ENCODE results near the gene ADAMTS16.

DNA sequence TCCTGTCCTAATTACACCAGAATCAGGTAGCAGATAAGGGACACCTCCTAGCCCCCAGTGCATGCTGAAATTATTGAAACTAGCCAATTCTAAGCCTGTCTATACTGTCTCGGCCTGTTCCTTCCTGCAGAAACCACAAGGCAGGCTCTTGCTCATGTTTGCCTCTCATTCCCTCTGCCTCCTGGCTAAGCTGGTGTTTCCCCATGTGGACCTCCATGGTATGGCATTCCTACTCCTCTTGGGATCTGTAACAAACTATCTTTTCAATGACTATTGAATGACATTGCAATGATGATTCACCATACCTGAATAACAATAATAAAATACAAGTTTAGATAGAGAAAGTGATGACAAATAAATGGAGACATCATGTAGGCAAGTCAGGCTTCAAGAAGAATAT is 35.6 kb upstream of the ADAMTS16 start:
- TF ChIP-seq, protein P1, sequence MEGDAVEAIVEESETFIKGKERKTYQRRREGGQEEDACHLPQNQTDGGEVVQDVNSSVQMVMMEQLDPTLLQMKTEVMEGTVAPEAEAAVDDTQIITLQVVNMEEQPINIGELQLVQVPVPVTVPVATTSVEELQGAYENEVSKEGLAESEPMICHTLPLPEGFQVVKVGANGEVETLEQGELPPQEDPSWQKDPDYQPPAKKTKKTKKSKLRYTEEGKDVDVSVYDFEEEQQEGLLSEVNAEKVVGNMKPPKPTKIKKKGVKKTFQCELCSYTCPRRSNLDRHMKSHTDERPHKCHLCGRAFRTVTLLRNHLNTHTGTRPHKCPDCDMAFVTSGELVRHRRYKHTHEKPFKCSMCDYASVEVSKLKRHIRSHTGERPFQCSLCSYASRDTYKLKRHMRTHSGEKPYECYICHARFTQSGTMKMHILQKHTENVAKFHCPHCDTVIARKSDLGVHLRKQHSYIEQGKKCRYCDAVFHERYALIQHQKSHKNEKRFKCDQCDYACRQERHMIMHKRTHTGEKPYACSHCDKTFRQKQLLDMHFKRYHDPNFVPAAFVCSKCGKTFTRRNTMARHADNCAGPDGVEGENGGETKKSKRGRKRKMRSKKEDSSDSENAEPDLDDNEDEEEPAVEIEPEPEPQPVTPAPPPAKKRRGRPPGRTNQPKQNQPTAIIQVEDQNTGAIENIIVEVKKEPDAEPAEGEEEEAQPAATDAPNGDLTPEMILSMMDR (conservative IDR thresholded peaks at IDR 0.05; ENCODE audit: low read depth, low read length): no peak
- no peak for TF ChIP-seq EZH2 (IDR thresholded peaks at IDR 0.05; ENCODE audit: borderline replicate concordance, low read depth, low read length, poor library complexity, severe bottlenecking)
